C1 segment of cervical spinal cord (tissue), 14 donors: ENCODE results near the gene GABRG2.
"Not testable (repeated sequence)": the region's sequence is repeated elsewhere in the genome, so short reads cannot be mapped to it uniquely, and the experiment has no call there.

Source experiments
- DNase-seq, 14 donors: peaks; one replicate each; lab custom pipeline; 2025; lab: John Stamatoyannopoulos, UW

Gene GABRG2

GRCh38 chr5:162067655-162068411 is at the start of gene GABRG2:
Gene GABRG2, plus strand, starts transcription at chr5:162067773. Its CDS starts 227 bp downstream, at chr5:162068000.
- DNase-seq = peak in 1 of 14 donors; percentile 73

GRCh38 chr5:162025312-162025711 is 42.3 kb upstream of the GABRG2 start:
- DNase-seq = no peak

GRCh38 chr5:162026803-162027202 is 40.8 kb upstream of the GABRG2 start:
- no peak for DNase-seq

- peak in 1 of 14 donors; percentile 14 for DNase-seq
These were observed 30.1 kb upstream of the GABRG2 start for GRCh38 chr5:162037431-162037830.

GRCh38 chr5:162047279-162047678 is 20.3 kb upstream of the GABRG2 start:
- DNase-seq = no peak

GRCh38 chr5:162052676-162053075 is 14.9 kb upstream of the GABRG2 start:
- DNase-seq = no peak

GRCh38 chr5:162055095-162055494 is 12.5 kb upstream of the GABRG2 start:
- DNase-seq = not testable (repeated sequence)

- DNase-seq = peak in 2 of 14 donors; percentile 4 to 68
These were observed 411 bp upstream of the GABRG2 start for GRCh38 chr5:162067162-162067561.

- peak in 3 of 14 donors; percentile 2 to 70 (median 20) for DNase-seq
These were observed 839 bp downstream of the GABRG2 start for GRCh38 chr5:162068412-162068811.

- DNase-seq = peak in 1 of 14 donors; percentile 69
These were observed 1.4 kb downstream of the GABRG2 start for GRCh38 chr5:162068936-162069335.

GRCh38 chr5:162078805-162079204 is 11.2 kb downstream of the GABRG2 start:
- DNase-seq = no peak

GRCh38 chr5:162091336-162091735 is 23.8 kb downstream of the GABRG2 start:
- no peak for DNase-seq

GRCh38 chr5:162096448-162096847 is 28.9 kb downstream of the GABRG2 start:
- DNase-seq = peak in 1 of 14 donors; percentile 28

GRCh38 chr5:162107591-162107990 is 40.0 kb downstream of the GABRG2 start:
- no peak for DNase-seq

- no peak for DNase-seq
These were observed 52.2 kb downstream of the GABRG2 start for GRCh38 chr5:162119801-162120200.

- peak in 1 of 14 donors; percentile 38 for DNase-seq
These were observed 60.5 kb downstream of the GABRG2 start for GRCh38 chr5:162128117-162128516.

- no peak for DNase-seq
These were observed 64.8 kb downstream of the GABRG2 start for GRCh38 chr5:162132348-162132747.

GRCh38 chr5:162139190-162139589 is 71.6 kb downstream of the GABRG2 start:
- DNase-seq = no peak

- no peak for DNase-seq
These were observed 86.7 kb downstream of the GABRG2 start for GRCh38 chr5:162154242-162154641.

GRCh38 chr5:162160401-162160800 is 92.8 kb downstream of the GABRG2 start:
- no peak for DNase-seq

GRCh38 chr5:162163663-162164062 is 96.1 kb downstream of the GABRG2 start:
- no peak for DNase-seq

- no peak for DNase-seq
These were observed 106.9 kb downstream of the GABRG2 start for GRCh38 chr5:162174358-162174974.

GRCh38 chr5:162187371-162187770 is 119.8 kb downstream of the GABRG2 start:
- DNase-seq = no peak
